Measurements from ENCODE around the gene CYP2U1.
A peak's percentile ranks its signal among the peaks of the same experiment; 100 is the strongest.
"Not testable (repeated sequence)": the region's sequence is repeated elsewhere in the genome, so short reads cannot be mapped to it uniquely, and the experiment has no call there.

The CYP2U1 gene

DNA sequence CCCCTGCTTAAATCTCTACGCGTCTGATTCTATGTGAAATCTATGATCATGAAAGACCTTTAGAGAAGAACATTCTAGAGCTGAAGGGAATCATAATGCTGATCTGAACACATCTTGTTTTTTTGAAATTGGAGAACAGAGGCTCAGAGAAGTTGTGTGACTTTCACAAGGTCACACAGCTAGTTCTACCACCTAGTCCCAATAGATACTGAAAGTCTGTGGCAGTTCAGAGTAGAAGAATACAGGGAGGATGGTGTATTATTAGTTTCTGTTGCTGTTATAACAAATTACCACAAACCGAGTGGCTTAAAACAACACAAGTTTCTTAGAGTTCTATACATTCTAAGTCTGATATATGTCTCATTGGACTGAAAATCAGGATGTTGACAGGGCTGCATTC is 14.5 kb downstream of the CYP2U1 start:
- TF ChIP-seq, protein P1, sequence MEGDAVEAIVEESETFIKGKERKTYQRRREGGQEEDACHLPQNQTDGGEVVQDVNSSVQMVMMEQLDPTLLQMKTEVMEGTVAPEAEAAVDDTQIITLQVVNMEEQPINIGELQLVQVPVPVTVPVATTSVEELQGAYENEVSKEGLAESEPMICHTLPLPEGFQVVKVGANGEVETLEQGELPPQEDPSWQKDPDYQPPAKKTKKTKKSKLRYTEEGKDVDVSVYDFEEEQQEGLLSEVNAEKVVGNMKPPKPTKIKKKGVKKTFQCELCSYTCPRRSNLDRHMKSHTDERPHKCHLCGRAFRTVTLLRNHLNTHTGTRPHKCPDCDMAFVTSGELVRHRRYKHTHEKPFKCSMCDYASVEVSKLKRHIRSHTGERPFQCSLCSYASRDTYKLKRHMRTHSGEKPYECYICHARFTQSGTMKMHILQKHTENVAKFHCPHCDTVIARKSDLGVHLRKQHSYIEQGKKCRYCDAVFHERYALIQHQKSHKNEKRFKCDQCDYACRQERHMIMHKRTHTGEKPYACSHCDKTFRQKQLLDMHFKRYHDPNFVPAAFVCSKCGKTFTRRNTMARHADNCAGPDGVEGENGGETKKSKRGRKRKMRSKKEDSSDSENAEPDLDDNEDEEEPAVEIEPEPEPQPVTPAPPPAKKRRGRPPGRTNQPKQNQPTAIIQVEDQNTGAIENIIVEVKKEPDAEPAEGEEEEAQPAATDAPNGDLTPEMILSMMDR (conservative IDR thresholded peaks at IDR 0.05; ENCODE audit: low read depth, low read length), result no peak
- DNase-seq (ENCODE audit: low read depth), result no peak
- no peak overlapping the region for H3K4me3 ChIP-seq (ENCODE audit: low read length)

DNA sequence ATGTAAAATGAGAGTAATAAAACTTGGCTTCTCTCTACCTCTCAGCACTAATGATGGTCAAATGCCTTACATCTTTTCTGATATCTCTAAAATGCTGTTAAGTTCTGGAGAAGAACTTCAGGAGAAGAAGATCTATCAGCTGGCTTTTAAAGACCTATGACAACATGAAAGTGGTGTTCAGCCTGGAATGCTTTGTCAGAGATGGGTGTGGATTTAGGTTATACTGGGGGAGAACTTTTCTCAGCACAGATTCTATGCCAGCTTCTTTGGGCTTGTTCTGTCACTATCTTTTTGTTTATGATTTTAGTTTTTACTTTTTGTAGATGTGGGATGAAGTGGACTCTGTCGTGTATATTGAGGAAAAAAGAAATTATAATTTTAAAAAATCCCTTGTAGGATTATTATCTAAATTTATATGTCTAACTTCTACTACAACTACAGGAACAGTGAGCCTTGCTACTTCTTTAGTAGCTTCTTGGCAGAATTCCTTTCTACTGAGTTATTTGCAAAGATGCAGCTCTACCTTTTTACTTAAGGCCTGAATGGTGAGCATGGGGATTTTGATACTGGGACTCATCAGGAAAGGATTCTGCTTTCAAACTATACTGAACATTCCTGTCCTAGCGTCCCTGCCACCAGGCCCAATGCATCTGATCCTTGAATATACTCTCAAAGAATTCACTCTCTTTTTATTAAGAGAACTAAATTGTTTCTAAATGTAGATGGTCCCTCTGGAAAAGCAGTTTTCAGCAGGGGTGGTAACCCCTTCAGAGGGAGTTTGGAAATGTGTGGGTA is 19.6 kb downstream of the CYP2U1 start:
- TF ChIP-seq, protein P1 (conservative IDR thresholded peaks at IDR 0.05; ENCODE audit: low read depth, low read length), result no peak
- H3K4me3 ChIP-seq (ENCODE audit: low read length), result no peak overlapping the region
- DNase-seq (ENCODE audit: low read depth), result no peak

DNA sequence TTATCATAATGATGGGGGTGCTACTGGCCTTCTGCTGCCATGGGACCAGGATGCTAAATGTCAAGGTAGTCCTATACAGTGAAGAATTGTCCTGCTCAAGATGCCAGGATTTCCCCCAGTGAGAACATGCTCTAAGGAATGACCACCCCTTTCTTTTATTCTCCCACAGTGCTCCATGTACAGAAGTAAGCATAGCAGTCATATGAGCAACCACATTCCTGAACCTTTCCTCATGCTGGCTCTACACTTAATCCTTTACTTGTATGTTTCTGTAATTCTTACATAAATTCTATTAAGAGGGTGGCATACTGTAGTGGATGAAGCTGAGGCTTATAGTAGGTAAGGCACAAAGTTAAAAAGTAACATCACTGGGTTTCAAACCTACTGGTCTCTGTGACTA is 20.2 kb downstream of the CYP2U1 start:
- H3K4me3 ChIP-seq (ENCODE audit: low read length), result no peak overlapping the region
- DNase-seq (ENCODE audit: low read depth), result peak; percentile 94
- TF ChIP-seq, protein P1 (conservative IDR thresholded peaks at IDR 0.05; ENCODE audit: low read depth, low read length), result no peak

DNA sequence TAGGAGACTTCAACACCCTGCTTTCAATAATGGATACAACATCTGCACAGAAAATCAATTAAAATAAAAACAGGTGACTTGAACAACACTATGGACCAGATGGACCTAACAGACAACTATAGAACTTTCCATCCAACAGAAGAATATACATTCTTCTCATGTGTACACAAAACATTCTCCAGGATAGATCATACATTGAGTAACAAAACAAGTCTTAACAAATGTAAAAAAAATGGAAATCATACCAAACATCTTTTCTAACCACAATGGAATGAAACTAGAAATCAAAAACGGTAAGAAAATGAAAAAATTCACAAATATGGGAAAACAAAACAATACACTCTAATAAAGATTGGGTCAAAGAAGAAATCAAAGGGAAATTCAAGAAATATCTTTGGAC is 24.7 kb downstream of the CYP2U1 start:
- H3K4me3 ChIP-seq (ENCODE audit: low read length), result no peak overlapping the region
- no peak for DNase-seq (ENCODE audit: low read depth)
- TF ChIP-seq, protein P1 (conservative IDR thresholded peaks at IDR 0.05; ENCODE audit: low read depth, low read length), result no peak

DNA sequence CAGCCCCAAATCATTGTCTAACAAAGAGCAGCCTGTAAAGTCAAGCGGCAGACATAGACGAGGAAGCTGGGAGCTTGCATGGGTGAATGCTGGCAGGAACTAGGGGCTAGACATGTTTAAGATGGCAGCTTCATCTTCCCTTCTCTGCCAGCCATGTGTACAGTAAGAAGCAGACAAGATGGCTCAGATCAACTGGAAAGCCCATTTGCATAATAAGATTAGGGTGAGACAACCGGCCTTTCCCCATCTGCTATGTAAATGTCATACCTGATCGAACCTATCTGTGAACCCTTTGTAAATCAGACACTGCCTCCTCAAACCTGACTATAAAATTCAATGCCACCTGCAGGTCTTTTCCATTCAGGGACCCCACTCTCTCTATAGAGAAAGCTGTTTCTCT is 35.6 kb downstream of the CYP2U1 start:
- DNase-seq (ENCODE audit: low read depth), result no peak
- H3K4me3 ChIP-seq (ENCODE audit: low read length), result no peak overlapping the region
- TF ChIP-seq, protein P1 (conservative IDR thresholded peaks at IDR 0.05; ENCODE audit: low read depth, low read length), result no peak

DNA sequence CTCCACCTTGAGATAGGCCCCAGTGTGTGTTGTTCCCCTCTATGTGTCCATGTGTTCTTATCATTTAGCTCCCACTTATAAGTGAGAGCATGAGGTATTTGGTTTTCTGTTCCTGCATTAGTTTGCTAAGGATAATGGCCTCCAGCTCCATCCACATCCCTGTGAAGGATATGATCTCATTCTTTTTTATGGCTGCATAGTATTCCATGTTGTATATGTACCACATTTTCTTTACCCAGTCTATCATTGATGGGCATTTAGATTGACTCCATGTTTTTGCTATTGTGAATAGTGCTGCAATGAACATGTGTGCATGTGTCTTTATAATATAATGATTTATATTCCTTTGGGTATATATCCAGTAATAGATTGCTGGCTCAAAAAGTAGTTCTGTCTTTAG is 36.2 kb downstream of the CYP2U1 start:
- not testable (repeated sequence) for DNase-seq (ENCODE audit: low read depth); H3K4me3 ChIP-seq (ENCODE audit: low read length)

DNA sequence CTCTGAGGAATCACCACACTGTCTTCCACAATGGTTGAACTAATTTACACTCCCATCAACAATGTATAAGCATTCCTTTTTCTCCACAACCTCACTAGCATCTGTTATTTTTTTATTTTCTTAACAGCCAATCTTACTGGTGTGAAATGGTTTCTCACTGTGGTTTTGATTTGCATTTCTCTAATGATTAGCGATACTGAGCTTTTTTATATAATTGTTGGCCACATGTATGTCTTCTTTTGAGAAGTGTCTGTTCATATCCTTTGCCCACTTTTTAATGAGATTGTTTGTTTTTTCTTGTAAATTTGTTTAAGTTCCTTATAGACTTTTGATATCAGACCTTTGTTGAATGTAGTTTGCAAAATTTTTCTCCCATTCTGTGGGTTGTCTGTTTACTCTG is 36.6 kb downstream of the CYP2U1 start:
- DNase-seq (ENCODE audit: low read depth); H3K4me3 ChIP-seq (ENCODE audit: low read length): not testable (repeated sequence)

DNA sequence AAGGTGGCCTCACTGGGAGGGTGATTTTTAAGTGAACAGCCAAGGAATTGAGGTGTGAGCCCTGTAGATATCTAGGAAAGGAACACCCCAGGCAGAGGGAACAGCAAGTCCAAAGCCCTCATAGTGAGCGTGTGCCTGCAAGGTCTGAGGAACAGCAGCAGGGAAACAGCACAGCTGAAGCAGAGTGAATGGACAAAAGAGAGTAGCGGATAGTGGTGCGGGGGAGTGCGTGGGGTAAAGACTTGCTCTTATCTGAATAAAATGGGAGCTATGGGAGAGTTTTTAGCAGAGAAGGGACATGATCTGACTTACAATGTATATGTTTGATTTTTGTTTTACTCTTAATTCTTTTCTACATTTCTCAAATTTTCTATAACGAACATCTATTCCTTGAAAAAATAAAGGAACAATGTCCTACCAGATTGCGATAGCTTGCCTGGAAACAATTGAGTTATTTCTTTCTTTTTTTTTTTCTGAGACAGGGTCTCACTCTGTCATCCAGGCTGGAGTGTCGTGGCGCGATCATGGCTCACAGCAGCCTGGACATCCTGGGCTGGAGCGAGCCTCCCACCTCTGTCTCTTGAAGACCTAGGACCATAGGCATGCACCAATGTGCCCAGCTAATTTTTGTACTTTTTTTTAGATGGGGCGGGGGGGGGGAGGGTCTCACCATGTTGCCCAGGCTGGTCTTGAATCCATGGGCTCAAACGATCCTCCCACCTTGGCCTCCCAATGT is 38.9 kb downstream of the CYP2U1 start:
- TF ChIP-seq, protein P1 (conservative IDR thresholded peaks at IDR 0.05; ENCODE audit: low read depth, low read length), result no peak
- no peak overlapping the region for H3K4me3 ChIP-seq (ENCODE audit: low read length)
- DNase-seq (ENCODE audit: low read depth), result no peak
